Dendritic cell treated with granulocyte-macrophage colony-stimulating factor and Interleukin-4, amounts not matched to agents 40 ng/mL and 50 ng/mL, for 4 days (primary cell): ENCODE data around the gene BCL10.

Experiments used
- H3K27ac Mint-ChIP-seq: one replicate; pipeline ENCODE4 v1.8.0; 2022; ENCODE audit warnings: mild to moderate bottlenecking, mixed read lengths
- H3K27me3 Mint-ChIP-seq: one replicate; pipeline ENCODE4 v1.8.0; 2022; ENCODE audit warnings: mild to moderate bottlenecking, mixed read lengths
- H3K36me3 Mint-ChIP-seq: one replicate; pipeline ENCODE4 v1.8.0; 2022; ENCODE audit warnings: low read depth, mixed read lengths
- H3K4me1 Mint-ChIP-seq: one replicate; pipeline ENCODE4 v1.8.0; 2022; ENCODE audit warnings: low read depth, mixed read lengths
- H3K4me3 Mint-ChIP-seq: one replicate; pipeline ENCODE4 v1.8.0; 2022; ENCODE audit warnings: mild to moderate bottlenecking, moderate library complexity, mixed read lengths
- H3K9me3 Mint-ChIP-seq: one replicate; pipeline ENCODE4 v1.8.0; 2022; ENCODE audit warnings: mixed read lengths
- intact Hi-C: fragments of 100-400 bp; cut with micrococcal nuclease; formaldehyde crosslinking; loops from one replicate; pipeline ENCODE4 v1.15.0; 2022

BCL10 gene

DNA sequence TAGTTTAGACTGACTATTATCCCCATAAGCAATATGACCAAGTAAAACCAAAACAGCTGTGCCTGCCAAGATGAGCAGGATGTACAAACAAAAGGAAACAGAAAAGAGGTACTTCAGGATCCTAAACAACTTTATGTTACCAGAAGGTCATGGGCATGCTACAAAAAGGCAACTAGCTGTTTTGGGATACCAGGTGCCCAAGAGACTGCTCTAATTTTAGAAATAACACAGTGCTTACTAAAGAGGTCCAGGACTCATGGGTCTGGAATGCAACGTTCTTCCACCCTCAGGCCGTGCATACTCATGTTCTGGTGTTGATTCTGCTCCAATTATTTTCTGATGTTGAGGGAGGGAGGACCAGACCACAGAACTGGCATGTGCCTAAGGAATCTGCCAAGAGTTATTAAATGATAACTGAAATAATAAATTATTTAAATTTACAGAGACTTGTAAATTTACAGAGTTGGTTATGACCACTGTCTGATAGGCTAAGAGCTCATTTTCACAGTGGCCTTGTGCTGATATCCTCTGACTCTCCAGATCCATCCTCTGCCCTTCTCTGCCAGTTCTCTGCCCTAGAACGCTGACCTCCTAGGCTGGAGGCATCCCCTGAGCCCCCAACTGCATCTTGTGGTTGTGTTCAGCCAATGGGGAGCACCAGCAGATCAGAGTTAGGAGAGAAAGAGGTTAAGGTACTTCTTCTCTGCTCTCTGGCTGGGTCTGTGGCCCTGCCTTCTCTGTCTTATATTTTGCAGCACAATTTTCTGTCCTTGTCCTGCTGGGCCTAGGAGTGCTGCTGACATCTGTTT lies 37.7 kb upstream of the BCL10 start:
- H3K4me1 Mint-ChIP-seq: no peaks in the 10 kb centered on the region
- H3K4me3 Mint-ChIP-seq: no peak overlapping the region
- H3K36me3 Mint-ChIP-seq: no peaks in the 10 kb centered on the region
- peaks cover 24% of the 10 kb centered on the region for H3K27me3 Mint-ChIP-seq
- intact Hi-C loops: no loop called here
- no peak overlapping the region for H3K27ac Mint-ChIP-seq
- H3K9me3 Mint-ChIP-seq: no peaks in the 10 kb centered on the region

GRCh38 chr1:85311818-85312217 lies 35.4 kb upstream of the BCL10 start:
- Mint-ChIP-seq H3K9me3 (no peaks in the 10 kb centered on the region), H3K27me3 (peaks cover 40% of the 10 kb centered on the region), H3K27ac (no peak overlapping the region), H3K4me3 (no peak overlapping the region), H3K4me1 (peaks cover 5% of the 10 kb centered on the region), H3K36me3 (no peaks in the 10 kb centered on the region)
- intact Hi-C loops: no loop called here

- no peak overlapping the region for H3K27ac Mint-ChIP-seq
- H3K4me3 Mint-ChIP-seq: no peak overlapping the region
- intact Hi-C loops: loop anchor here (5.0 kb wide), 1 partner anchor 193 kb away; no protein-coding TSS in a partner anchor
- H3K36me3 Mint-ChIP-seq: no peaks in the 10 kb centered on the region
- H3K4me1 Mint-ChIP-seq: peaks cover 5% of the 10 kb centered on the region
- H3K27me3 Mint-ChIP-seq: peaks cover 38% of the 10 kb centered on the region
- H3K9me3 Mint-ChIP-seq: no peaks in the 10 kb centered on the region
Observed at GRCh38 chr1:85308833-85309350, 32.5 kb upstream of the BCL10 start.

DNA sequence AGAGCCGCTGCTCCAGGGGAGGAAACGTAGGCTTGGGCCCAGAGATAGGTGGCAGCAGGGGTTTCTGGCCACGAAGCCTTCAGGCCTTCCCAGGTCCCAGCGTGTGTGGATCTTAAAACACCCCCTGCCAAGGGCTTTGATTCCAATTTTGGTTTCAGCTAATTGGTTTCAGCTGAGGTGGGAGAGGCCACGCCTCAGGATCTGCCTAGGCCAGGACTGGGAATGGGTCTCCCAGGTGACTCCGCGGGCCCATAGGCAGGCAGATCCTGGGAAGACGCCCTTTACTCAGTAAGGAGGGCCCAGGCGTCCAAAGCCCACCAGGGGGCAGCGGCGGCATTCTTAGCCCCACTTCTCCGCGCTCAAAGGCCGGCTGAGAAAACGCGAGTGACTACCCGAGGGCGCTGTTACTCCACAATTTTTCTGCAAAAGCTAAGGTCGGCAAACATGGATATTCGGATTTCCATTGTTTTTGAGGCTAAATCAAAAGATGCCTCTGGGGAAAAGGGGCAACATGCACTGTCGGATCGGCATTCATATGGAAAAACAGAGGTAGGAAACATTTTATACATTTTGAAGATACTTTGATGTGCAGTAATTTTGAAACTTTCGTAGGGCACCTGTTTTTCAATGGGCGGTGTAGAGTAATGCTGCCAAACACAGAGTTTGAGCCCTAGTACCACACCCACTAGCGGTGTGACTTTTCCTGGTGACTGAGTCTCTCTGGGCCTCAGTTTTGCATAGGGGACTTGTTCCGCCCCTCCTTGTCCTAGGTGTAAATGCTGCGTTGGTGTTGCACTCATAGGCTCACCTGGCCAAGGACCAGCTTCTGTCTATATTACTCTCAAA lies 31.8 kb upstream of the BCL10 start:
- H3K27ac Mint-ChIP-seq: no peak overlapping the region
- H3K9me3 Mint-ChIP-seq: no peaks in the 10 kb centered on the region
- intact Hi-C loops: loop anchor here (5.0 kb wide), 1 partner anchor 194 kb away; no protein-coding TSS in a partner anchor
- no peak overlapping the region for H3K4me3 Mint-ChIP-seq
- no peaks in the 10 kb centered on the region for H3K36me3 Mint-ChIP-seq
- H3K27me3 Mint-ChIP-seq: peaks cover 38% of the 10 kb centered on the region
- H3K4me1 Mint-ChIP-seq: peaks cover 5% of the 10 kb centered on the region

DNA sequence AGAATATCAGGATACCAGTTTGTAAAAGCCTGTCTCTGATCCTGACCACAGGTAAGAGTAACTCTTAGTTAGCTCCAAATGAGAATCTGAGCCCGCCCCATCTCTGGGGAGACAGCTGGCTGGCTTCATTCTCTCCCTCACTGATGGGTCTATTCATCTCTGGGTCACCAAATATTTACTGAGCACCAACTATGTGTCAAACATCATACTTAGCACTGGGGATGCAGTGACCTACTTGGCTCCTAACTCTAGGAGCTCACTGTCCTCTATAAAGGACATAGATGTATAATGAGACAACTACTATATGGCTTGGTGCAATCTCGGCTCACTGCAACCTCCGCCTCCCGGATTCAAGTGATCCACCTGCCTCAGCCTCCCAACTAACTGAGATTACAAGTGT lies 29.8 kb upstream of the BCL10 start:
- no peaks in the 10 kb centered on the region for H3K36me3 Mint-ChIP-seq
- H3K4me3 Mint-ChIP-seq: no peak overlapping the region
- H3K4me1 Mint-ChIP-seq: peaks cover 5% of the 10 kb centered on the region
- intact Hi-C loops: loop anchor here (5.0 kb wide), 1 partner anchor 196 kb away; no protein-coding TSS in a partner anchor
- H3K27me3 Mint-ChIP-seq: peaks cover 40% of the 10 kb centered on the region
- H3K9me3 Mint-ChIP-seq: no peaks in the 10 kb centered on the region
- H3K27ac Mint-ChIP-seq: no peak overlapping the region

DNA sequence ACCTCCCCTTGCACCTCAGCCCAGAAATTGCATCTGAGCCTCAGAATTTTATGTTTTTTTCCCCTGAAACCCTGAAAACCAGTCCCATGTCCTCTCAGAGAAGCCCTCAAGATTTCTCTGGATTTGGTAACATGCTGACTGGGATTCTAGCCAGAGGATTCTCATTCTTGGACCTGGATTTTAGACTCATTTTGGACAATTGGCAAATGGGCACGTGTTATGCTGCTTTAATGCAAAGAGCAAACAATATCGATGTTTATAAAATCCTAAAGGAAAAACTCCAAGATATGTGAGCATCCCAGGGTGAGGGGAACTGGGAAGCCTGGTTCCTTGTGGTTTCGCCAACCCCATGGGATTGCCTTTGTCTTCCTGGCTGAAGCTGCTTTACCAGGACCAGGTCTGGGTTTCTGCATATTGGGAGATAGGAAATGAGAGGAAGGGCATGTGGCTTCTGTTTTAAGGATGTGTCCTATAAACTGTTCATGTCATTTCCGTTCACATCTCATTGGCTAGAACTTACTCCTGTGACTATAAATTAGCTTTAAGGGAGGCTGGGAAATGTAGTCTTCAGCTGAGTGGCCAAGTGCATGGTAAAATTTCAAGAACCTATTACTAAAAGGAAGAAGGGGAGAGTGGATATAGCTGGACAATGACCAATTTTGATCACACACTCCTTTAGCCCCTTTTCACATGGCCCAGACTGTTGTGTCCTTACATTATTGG lies 27.2 kb upstream of the BCL10 start:
- Mint-ChIP-seq H3K27ac (no peak overlapping the region), H3K27me3 (peaks cover 21% of the 10 kb centered on the region)
- intact Hi-C loops: no loop called here

DNA sequence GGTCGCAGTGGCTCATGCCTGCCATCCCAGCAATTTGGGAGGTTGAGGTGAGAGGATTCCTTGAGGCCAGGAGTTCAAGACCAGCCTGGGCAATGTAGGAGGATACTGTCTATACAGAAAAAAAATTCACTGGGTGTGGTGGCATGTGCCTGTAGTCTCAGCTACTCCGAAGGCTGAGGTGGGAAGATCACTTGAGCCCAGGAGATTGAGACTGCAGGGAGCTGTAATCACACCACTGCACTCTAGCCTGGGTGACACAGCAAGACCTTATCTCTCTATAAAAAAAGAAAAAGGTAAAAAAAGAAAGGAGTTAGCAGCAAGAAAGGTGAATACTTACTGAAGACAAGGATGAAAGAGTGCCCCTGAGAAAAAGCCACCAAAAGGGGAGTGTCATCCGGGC lies 23.7 kb upstream of the BCL10 start:
- no peaks in the 10 kb centered on the region for H3K9me3 Mint-ChIP-seq
- no peaks in the 10 kb centered on the region for H3K4me1 Mint-ChIP-seq
- H3K27me3 Mint-ChIP-seq: peaks cover 6% of the 10 kb centered on the region
- no peak overlapping the region for H3K27ac Mint-ChIP-seq
- intact Hi-C loops: no loop called here
- H3K4me3 Mint-ChIP-seq: no peak overlapping the region
- H3K36me3 Mint-ChIP-seq: no peaks in the 10 kb centered on the region

More for the DNA sequence above, 27.2 kb upstream of the BCL10 start:
- H3K4me1 Mint-ChIP-seq: peaks cover 5% of the 10 kb centered on the region
- H3K4me3 Mint-ChIP-seq: no peak overlapping the region
- no peaks in the 10 kb centered on the region for H3K9me3 Mint-ChIP-seq
- no peaks in the 10 kb centered on the region for H3K36me3 Mint-ChIP-seq

DNA sequence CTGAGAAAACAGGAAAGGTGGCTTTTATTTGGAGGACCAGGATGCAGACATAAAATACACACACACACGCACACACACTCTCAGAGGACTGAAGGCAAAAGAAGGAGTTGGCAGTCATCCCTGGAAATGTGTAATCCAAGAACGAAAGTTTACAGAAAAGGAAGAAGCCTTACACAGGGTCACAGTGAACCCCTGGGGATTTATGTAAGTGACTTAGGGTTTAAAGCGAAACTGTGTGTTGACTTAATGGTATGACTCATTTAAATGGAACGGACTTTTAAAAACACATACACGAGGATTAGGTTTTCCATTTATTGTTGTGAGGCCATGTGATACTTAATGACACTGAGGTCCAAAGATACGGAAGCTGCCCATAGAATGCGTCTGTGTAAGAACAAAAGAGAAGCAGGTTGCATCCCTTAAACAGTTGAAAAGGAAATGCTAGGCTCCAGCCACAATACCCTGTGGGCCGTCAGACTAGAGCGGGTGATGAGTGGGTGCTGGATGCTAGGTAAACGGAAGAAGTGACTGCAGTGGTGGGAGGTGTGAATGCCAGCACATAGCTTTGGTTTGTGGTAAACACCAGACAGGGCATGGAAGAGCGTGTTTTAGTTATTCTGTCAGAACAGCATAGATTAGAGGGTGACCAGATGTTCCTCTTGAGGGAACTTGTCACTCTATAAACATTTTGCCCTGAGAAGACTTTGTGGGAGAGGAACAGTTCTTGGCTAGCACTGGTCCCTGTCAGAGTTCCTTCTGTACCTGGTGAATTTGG lies 21.6 kb upstream of the BCL10 start:
- Mint-ChIP-seq H3K4me1 (no peaks in the 10 kb centered on the region), H3K4me3 (no peak overlapping the region), H3K36me3 (no peaks in the 10 kb centered on the region), H3K27me3 (peaks cover 6% of the 10 kb centered on the region), H3K9me3 (no peaks in the 10 kb centered on the region), H3K27ac (no peak overlapping the region)
- intact Hi-C loops: no loop called here

DNA sequence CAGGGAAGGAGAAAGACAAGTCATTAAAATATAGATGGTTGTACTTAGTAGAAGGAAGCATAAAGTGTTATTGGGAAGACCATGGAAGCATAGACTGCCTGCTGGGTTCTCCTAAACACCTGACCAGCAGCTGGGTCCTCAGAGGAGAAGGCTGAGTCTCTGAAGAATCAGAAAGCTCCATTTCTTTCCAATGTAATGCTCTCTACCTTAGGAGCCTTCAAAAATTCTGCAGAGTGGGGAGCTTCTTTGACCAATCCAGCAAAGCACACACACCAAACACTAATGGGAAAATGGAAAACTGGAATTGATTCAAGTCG lies 21.1 kb upstream of the BCL10 start:
- no peaks in the 10 kb centered on the region for H3K4me1 Mint-ChIP-seq
- intact Hi-C loops: no loop called here
- no peak overlapping the region for H3K27ac Mint-ChIP-seq
- H3K9me3 Mint-ChIP-seq: no peaks in the 10 kb centered on the region
- H3K36me3 Mint-ChIP-seq: no peaks in the 10 kb centered on the region
- H3K27me3 Mint-ChIP-seq: peaks cover 6% of the 10 kb centered on the region
- H3K4me3 Mint-ChIP-seq: no peak overlapping the region

- Mint-ChIP-seq H3K9me3 (no peaks in the 10 kb centered on the region), H3K27ac (no peak overlapping the region), H3K36me3 (no peaks in the 10 kb centered on the region), H3K27me3 (peaks cover 4% of the 10 kb centered on the region), H3K4me1 (no peaks in the 10 kb centered on the region), H3K4me3 (no peak overlapping the region)
- intact Hi-C loops: no loop called here
Observed at GRCh38 chr1:85296980-85297379, 20.5 kb upstream of the BCL10 start.

- Mint-ChIP-seq H3K36me3 (no peaks in the 10 kb centered on the region), H3K9me3 (no peaks in the 10 kb centered on the region), H3K27me3 (peaks cover 3% of the 10 kb centered on the region), H3K4me1 (no peaks in the 10 kb centered on the region), H3K4me3 (no peak overlapping the region), H3K27ac (no peak overlapping the region)
- intact Hi-C loops: no loop called here
Observed at GRCh38 chr1:85295654-85296053, 19.2 kb upstream of the BCL10 start.

- H3K36me3 Mint-ChIP-seq: no peaks in the 10 kb centered on the region
- no peak overlapping the region for H3K27ac Mint-ChIP-seq
- peaks cover under 1% of the 10 kb centered on the region for H3K27me3 Mint-ChIP-seq
- intact Hi-C loops: no loop called here
- no peak overlapping the region for H3K4me3 Mint-ChIP-seq
- no peaks in the 10 kb centered on the region for H3K9me3 Mint-ChIP-seq
- no peaks in the 10 kb centered on the region for H3K4me1 Mint-ChIP-seq
Observed at GRCh38 chr1:85295006-85295431, 18.6 kb upstream of the BCL10 start.

GRCh38 chr1:85290826-85291225 lies 14.4 kb upstream of the BCL10 start:
- intact Hi-C loops: no loop called here
- Mint-ChIP-seq H3K9me3 (no peaks in the 10 kb centered on the region), H3K27me3 (no peaks in the 10 kb centered on the region), H3K4me1 (peaks cover 5% of the 10 kb centered on the region), H3K36me3 (no peaks in the 10 kb centered on the region), H3K27ac (no peak overlapping the region), H3K4me3 (no peak overlapping the region)
